ENCODE measurements around the gene FCSK.

FCSK gene

GRCh38 chr16:70465999-70466804 is 11.8 kb downstream of the FCSK start:
- H3K36me3 ChIP-seq (ENCODE audit: insufficient read depth, low read length): peaks cover 4% of the 10 kb centered on the region
- H3K4me1 ChIP-seq (ENCODE audit: control insufficient read depth, insufficient read depth, low read length): peaks cover under 1% of the 10 kb centered on the region
- H3K4me2 ChIP-seq (ENCODE audit: low read length): no peak overlapping the region

GRCh38 chr16:70466805-70467076 is 12.3 kb downstream of the FCSK start:
- Histone ChIP-seq H3K27me3 (ENCODE audit: control insufficient read depth, insufficient read depth, low read length) (no peaks in the 10 kb centered on the region), H3K36me3 (ENCODE audit: insufficient read depth, low read length) (peaks cover 4% of the 10 kb centered on the region)

More at GRCh38 chr16:70465999-70466804, 11.8 kb downstream of the FCSK start:
- H3K9me3 ChIP-seq (replicated peaks; ENCODE audit: low read length): no peaks in the 10 kb centered on the region
- H3K27me3 ChIP-seq (ENCODE audit: control insufficient read depth, insufficient read depth, low read length): no peaks in the 10 kb centered on the region
- H3K9ac ChIP-seq (ENCODE audit: low read depth, low read length): no peak overlapping the region
- no peak overlapping the region for H3K4me3 ChIP-seq (ENCODE audit: low read length)

GRCh38 chr16:70467113-70467512 is 12.7 kb downstream of the FCSK start:
- Histone ChIP-seq H3K4me1 (ENCODE audit: control insufficient read depth, insufficient read depth, low read length) (no peaks in the 10 kb centered on the region), H3K4me3 (ENCODE audit: low read length) (no peak overlapping the region), H3K9ac (ENCODE audit: low read depth, low read length) (no peak overlapping the region), H3K9me3 (replicated peaks; ENCODE audit: low read length) (no peaks in the 10 kb centered on the region), H3K27me3 (ENCODE audit: control insufficient read depth, insufficient read depth, low read length) (no peaks in the 10 kb centered on the region), H3K36me3 (ENCODE audit: insufficient read depth, low read length) (peaks cover 4% of the 10 kb centered on the region), H3K4me2 (ENCODE audit: low read length) (no peak overlapping the region)

More at GRCh38 chr16:70466805-70467076, 12.3 kb downstream of the FCSK start:
- Histone ChIP-seq H3K4me2 (ENCODE audit: low read length) (no peak overlapping the region), H3K9ac (ENCODE audit: low read depth, low read length) (no peak overlapping the region), H3K4me1 (ENCODE audit: control insufficient read depth, insufficient read depth, low read length) (no peaks in the 10 kb centered on the region), H3K4me3 (ENCODE audit: low read length) (no peak overlapping the region), H3K9me3 (replicated peaks; ENCODE audit: low read length) (no peaks in the 10 kb centered on the region)

- H3K27me3 ChIP-seq (ENCODE audit: control insufficient read depth, insufficient read depth, low read length): no peaks in the 10 kb centered on the region
- H3K36me3 ChIP-seq (ENCODE audit: insufficient read depth, low read length): peaks cover 4% of the 10 kb centered on the region
- no peaks in the 10 kb centered on the region for H3K9me3 ChIP-seq (replicated peaks; ENCODE audit: low read length)
- H3K4me1 ChIP-seq (ENCODE audit: control insufficient read depth, insufficient read depth, low read length): no peaks in the 10 kb centered on the region
- no peak overlapping the region for H3K4me3 ChIP-seq (ENCODE audit: low read length)
- H3K4me2 ChIP-seq (ENCODE audit: low read length): no peak overlapping the region
- H3K9ac ChIP-seq (ENCODE audit: low read depth, low read length): no peak overlapping the region
Observed at GRCh38 chr16:70467608-70468007, 13.2 kb downstream of the FCSK start.

GRCh38 chr16:70468776-70469525 is 14.6 kb downstream of the FCSK start:
- Histone ChIP-seq H3K9ac (ENCODE audit: low read depth, low read length) (no peak overlapping the region), H3K4me1 (ENCODE audit: control insufficient read depth, insufficient read depth, low read length) (no peaks in the 10 kb centered on the region), H3K27me3 (ENCODE audit: control insufficient read depth, insufficient read depth, low read length) (no peaks in the 10 kb centered on the region), H3K4me2 (ENCODE audit: low read length) (no peak overlapping the region), H3K4me3 (ENCODE audit: low read length) (no peak overlapping the region), H3K36me3 (ENCODE audit: insufficient read depth, low read length) (no peaks in the 10 kb centered on the region), H3K9me3 (replicated peaks; ENCODE audit: low read length) (no peaks in the 10 kb centered on the region)

GRCh38 chr16:70470141-70470926 is 15.9 kb downstream of the FCSK start:
- Histone ChIP-seq H3K4me3 (ENCODE audit: low read length) (no peak overlapping the region), H3K9me3 (replicated peaks; ENCODE audit: low read length) (no peaks in the 10 kb centered on the region), H3K4me2 (ENCODE audit: low read length) (no peak overlapping the region), H3K27me3 (ENCODE audit: control insufficient read depth, insufficient read depth, low read length) (no peaks in the 10 kb centered on the region), H3K9ac (ENCODE audit: low read depth, low read length) (no peak overlapping the region), H3K4me1 (ENCODE audit: control insufficient read depth, insufficient read depth, low read length) (no peaks in the 10 kb centered on the region), H3K36me3 (ENCODE audit: insufficient read depth, low read length) (no peaks in the 10 kb centered on the region)

- H3K9ac ChIP-seq (ENCODE audit: low read depth, low read length): no peak overlapping the region
Observed at GRCh38 chr16:70470927-70471341, 16.5 kb downstream of the FCSK start.

GRCh38 chr16:70472786-70473433 is 18.5 kb downstream of the FCSK start:
- no peak overlapping the region for H3K9ac ChIP-seq (ENCODE audit: low read depth, low read length)
- H3K36me3 ChIP-seq (ENCODE audit: insufficient read depth, low read length): peaks cover 2% of the 10 kb centered on the region

More at GRCh38 chr16:70470927-70471341, 16.5 kb downstream of the FCSK start:
- no peaks in the 10 kb centered on the region for H3K9me3 ChIP-seq (replicated peaks; ENCODE audit: low read length)
- H3K36me3 ChIP-seq (ENCODE audit: insufficient read depth, low read length): no peaks in the 10 kb centered on the region
- H3K27me3 ChIP-seq (ENCODE audit: control insufficient read depth, insufficient read depth, low read length): no peaks in the 10 kb centered on the region
- no peak overlapping the region for H3K4me3 ChIP-seq (ENCODE audit: low read length)
- H3K4me2 ChIP-seq (ENCODE audit: low read length): no peak overlapping the region
- no peaks in the 10 kb centered on the region for H3K4me1 ChIP-seq (ENCODE audit: control insufficient read depth, insufficient read depth, low read length)

GRCh38 chr16:70473446-70474319 is 19.3 kb downstream of the FCSK start:
- no peak overlapping the region for H3K9ac ChIP-seq (ENCODE audit: low read depth, low read length)
- H3K4me3 ChIP-seq (ENCODE audit: low read length): no peak overlapping the region
- peaks cover 10% of the 10 kb centered on the region for H3K36me3 ChIP-seq (ENCODE audit: insufficient read depth, low read length)
- H3K9me3 ChIP-seq (replicated peaks; ENCODE audit: low read length): no peaks in the 10 kb centered on the region
- H3K27me3 ChIP-seq (ENCODE audit: control insufficient read depth, insufficient read depth, low read length): no peaks in the 10 kb centered on the region
- no peak overlapping the region for H3K4me2 ChIP-seq (ENCODE audit: low read length)
- peaks cover 10% of the 10 kb centered on the region for H3K4me1 ChIP-seq (ENCODE audit: control insufficient read depth, insufficient read depth, low read length)

More at GRCh38 chr16:70472786-70473433, 18.5 kb downstream of the FCSK start:
- H3K4me3 ChIP-seq (ENCODE audit: low read length): no peak overlapping the region
- H3K4me2 ChIP-seq (ENCODE audit: low read length): no peak overlapping the region
- peaks cover 10% of the 10 kb centered on the region for H3K4me1 ChIP-seq (ENCODE audit: control insufficient read depth, insufficient read depth, low read length)
- no peaks in the 10 kb centered on the region for H3K27me3 ChIP-seq (ENCODE audit: control insufficient read depth, insufficient read depth, low read length)
- H3K9me3 ChIP-seq (replicated peaks; ENCODE audit: low read length): no peaks in the 10 kb centered on the region

GRCh38 chr16:70474320-70475053 is 20.1 kb downstream of the FCSK start:
- Histone ChIP-seq H3K27me3 (ENCODE audit: control insufficient read depth, insufficient read depth, low read length) (no peaks in the 10 kb centered on the region), H3K4me3 (ENCODE audit: low read length) (no peak overlapping the region), H3K4me2 (ENCODE audit: low read length) (no peak overlapping the region), H3K9ac (ENCODE audit: low read depth, low read length) (no peak overlapping the region), H3K36me3 (ENCODE audit: insufficient read depth, low read length) (peaks cover 18% of the 10 kb centered on the region), H3K9me3 (replicated peaks; ENCODE audit: low read length) (no peaks in the 10 kb centered on the region), H3K4me1 (ENCODE audit: control insufficient read depth, insufficient read depth, low read length) (peaks cover 10% of the 10 kb centered on the region)

All from skeletal muscle satellite cell (primary cell).